Loucy (cell line): ENCODE measurements around the gene SERGEF.
A peak's percentile ranks its signal among the peaks of the same experiment; 100 is the strongest.

Source experiments
- H2AFZ ChIP-seq: fragments of 200-600 bp; sonication (generic); 2 replicates; pipeline ENCODE4 v1.6.0; 2016; ENCODE audit warnings: antibody characterized with exemption, mild to moderate bottlenecking, low read length, moderate library complexity
- H3F3A ChIP-seq: fragments of 200-600 bp; 2 replicates; pipeline ENCODE4 v1.6.0; 2016; ENCODE audit warnings: antibody characterized with exemption, low read depth, mild to moderate bottlenecking
- H3K27me3 ChIP-seq: fragments of 200-600 bp; sonication (generic); 2 replicates; pipeline ENCODE4 v1.6.1; 2014; ENCODE audit warnings: low read length, mild to moderate bottlenecking; ENCODE audit not compliant: insufficient read depth, poor library complexity, severe bottlenecking
- H3K36me3 ChIP-seq: fragments of 200-600 bp; sonication (generic); 2 replicates; pipeline ENCODE4 v1.6.1; 2016; ENCODE audit warnings: low read length; ENCODE audit not compliant: insufficient read depth
- H3K4me1 ChIP-seq: fragments of 200-600 bp; sonication (generic); 2 replicates; pipeline ENCODE4 v1.5.1; 2014; ENCODE audit warnings: low read length, mild to moderate bottlenecking; ENCODE audit not compliant: insufficient read depth, poor library complexity, severe bottlenecking
- H3K4me2 ChIP-seq: fragments of 200-600 bp; sonication (generic); 2 replicates; pipeline ENCODE4 v1.6.0; 2014; ENCODE audit warnings: antibody characterized with exemption, low read length, low read depth, mild to moderate bottlenecking; ENCODE audit not compliant: poor library complexity, severe bottlenecking
- H3K4me3 ChIP-seq: fragments of 200-600 bp; sonication (generic); 2 replicates; pipeline ENCODE4 v1.5.1; 2014; ENCODE audit warnings: low read length, mild to moderate bottlenecking, mixed read lengths; ENCODE audit not compliant: poor library complexity, severe bottlenecking
- H3K79me2 ChIP-seq: fragments of 200-600 bp; sonication (generic); 2 replicates; pipeline ENCODE4 v1.6.1; 2014; ENCODE audit warnings: low read length; ENCODE audit not compliant: insufficient read depth
- H3K9ac ChIP-seq: fragments of 200-600 bp; sonication (generic); 2 replicates; pipeline ENCODE4 v1.6.0; 2014; ENCODE audit warnings: mild to moderate bottlenecking, low read depth, low read length, moderate library complexity; ENCODE audit not compliant: poor library complexity, severe bottlenecking
- H3K9me2 ChIP-seq: fragments of 200-600 bp; sonication (generic); replicated peaks from 2 replicates; pipeline ENCODE4 v1.6.1; 2016; ENCODE audit warnings: low read depth, low read length, mixed read lengths
- H3K9me3 ChIP-seq: fragments of 200-600 bp; sonication (generic); 2 replicates; pipeline ENCODE4 v1.6.1; 2014; ENCODE audit warnings: mild to moderate bottlenecking, antibody characterized with exemption, low read length, low read depth; ENCODE audit not compliant: insufficient read depth
- H4K20me1 ChIP-seq: fragments of 200-600 bp; sonication (generic); 2 replicates; pipeline ENCODE4 v1.6.0; 2014; ENCODE audit warnings: antibody characterized with exemption, low read length, mild to moderate bottlenecking; ENCODE audit not compliant: insufficient read depth, poor library complexity, severe bottlenecking
- CTCF ChIP-seq: fragments of 200-600 bp; sonication (generic); conservative IDR thresholded peaks from 2 replicates; pipeline ENCODE4 v1.5.1; 2014; ENCODE audit warnings: mild to moderate bottlenecking, antibody characterized with exemption, low read length
- EZH2phosphoT487 ChIP-seq: fragments of 200-600 bp; IDR thresholded peaks from 2 replicates; pipeline ENCODE4 v1.6.1; 2018; ENCODE audit warnings: antibody characterized with exemption, mild to moderate bottlenecking, moderate library complexity, borderline replicate concordance

The SERGEF gene

GRCh38 chr11:18013790-18014507, 1.1 kb upstream of the SERGEF start:
- no peaks in the 10 kb centered on the region for H3K36me3 ChIP-seq
- H3K79me2 ChIP-seq, result peaks cover 16% of the 10 kb centered on the region
- peaks cover 8% of the 10 kb centered on the region; the same call in 1 of the 2 replicates for H3F3A ChIP-seq
- TF ChIP-seq CTCF, result no peak; the same call in 1 of the 2 replicates
- no peak for TF ChIP-seq EZH2phosphoT487
- no peaks in the 10 kb centered on the region for H4K20me1 ChIP-seq
- H2AFZ ChIP-seq, result peak overlapping the region; percentile 89
- peak overlapping the region; percentile 88 for H3K4me2 ChIP-seq
- H3K27me3 ChIP-seq, result no peaks in the 10 kb centered on the region
- H3K4me1 ChIP-seq, result peaks cover 21% of the 10 kb centered on the region
- peak overlapping the region; percentile 86 for H3K4me3 ChIP-seq
- no peaks in the 10 kb centered on the region for H3K9me3 ChIP-seq
- H3K9ac ChIP-seq, result peak overlapping the region; percentile 73
- H3K9me2 ChIP-seq, result no peaks in the 10 kb centered on the region

GRCh38 chr11:18012122-18012905, 533 bp downstream of the SERGEF start:
- H3K27me3 ChIP-seq, result no peaks in the 10 kb centered on the region

GRCh38 chr11:18011633-18012032, 1.2 kb downstream of the SERGEF start:
- H3K79me2 ChIP-seq, result peaks cover 16% of the 10 kb centered on the region
- H3K9me3 ChIP-seq, result no peaks in the 10 kb centered on the region
- H3K4me2 ChIP-seq, result peak overlapping the region; percentile 81
- H4K20me1 ChIP-seq, result no peaks in the 10 kb centered on the region
- H3F3A ChIP-seq, result peaks cover 8% of the 10 kb centered on the region; the same call in 1 of the 2 replicates
- no peaks in the 10 kb centered on the region for H3K9me2 ChIP-seq
- H3K36me3 ChIP-seq, result no peaks in the 10 kb centered on the region
- H3K4me3 ChIP-seq, result peak overlapping the region; percentile 86
- H3K4me1 ChIP-seq, result peaks cover 21% of the 10 kb centered on the region
- H3K27me3 ChIP-seq, result no peaks in the 10 kb centered on the region
- TF ChIP-seq CTCF, result no peak
- TF ChIP-seq EZH2phosphoT487, result no peak
- peak overlapping the region; percentile 73 for H3K9ac ChIP-seq
- H2AFZ ChIP-seq, result no peak overlapping the region

More at GRCh38 chr11:18012122-18012905, 533 bp downstream of the SERGEF start:
- peak overlapping the region; percentile 89 for H2AFZ ChIP-seq
- H3K4me2 ChIP-seq, result peak overlapping the region; percentile 81
- peak overlapping the region; percentile 86 for H3K4me3 ChIP-seq
- peaks cover 8% of the 10 kb centered on the region; the same call in 1 of the 2 replicates for H3F3A ChIP-seq
- H3K9me3 ChIP-seq, result no peaks in the 10 kb centered on the region
- H3K9ac ChIP-seq, result peak overlapping the region; percentile 73
- TF ChIP-seq CTCF (no peak), EZH2phosphoT487 (no peak)
- H3K4me1 ChIP-seq, result peaks cover 21% of the 10 kb centered on the region
- H4K20me1 ChIP-seq, result no peaks in the 10 kb centered on the region
- no peaks in the 10 kb centered on the region for H3K9me2 ChIP-seq
- peaks cover 16% of the 10 kb centered on the region for H3K79me2 ChIP-seq
- H3K36me3 ChIP-seq, result no peaks in the 10 kb centered on the region
